K562 (cell line): Measurements from ENCODE around the gene POP7.

Experiments
- CHD2 ChIP-seq: IDR thresholded peaks from 2 replicates; pipeline ENCODE4 v1.6.1; 2011; ENCODE audit warnings: low read depth, low read length
- POLR2A ChIP-seq: fragments of 450-650 bp; conservative IDR thresholded peaks from 2 replicates; pipeline ENCODE4 v1.6.1; 2016
- ZEB2 ChIP-seq: fragments of 450-650 bp; IDR thresholded peaks from 2 replicates; pipeline ENCODE4 v1.6.1; 2016
- TF ChIP-seq, protein P1 (sequence below): sonication (generic); formaldehyde crosslinking; IDR thresholded peaks from 2 replicates; pipeline ENCODE4 v1.8.0; 2022; ENCODE audit warnings: missing genetic modification reagents, mild to moderate bottlenecking, moderate library complexity, borderline replicate concordance
- TF ChIP-seq, protein P2 (sequence below): fragments of 200-800 bp; sonication (Bioruptor generic); IDR thresholded peaks from 2 replicates; pipeline ENCODE4 v1.6.1; 2017; ENCODE audit warnings: missing genetic modification characterization, missing compliant biosample characterization
- TF ChIP-seq, protein P3 (sequence below), 3 experiments: IDR thresholded peaks in 2 of 3; conservative IDR thresholded peaks in 1 of 3; 2 replicates each; pipeline ENCODE4 v1.5.1; 2011 to 2012; ENCODE audit warnings: low read length in 3 of 3, mild to moderate bottlenecking in 3 of 3, control low read depth in 2 of 3, improper control_type of control experiment in 1 of 3, inconsistent platforms in 1 of 3, low read depth in 1 of 3, mixed read lengths in 1 of 3, moderate library complexity in 1 of 3; ENCODE audit not compliant: insufficient read depth in 2 of 3

DNA sequence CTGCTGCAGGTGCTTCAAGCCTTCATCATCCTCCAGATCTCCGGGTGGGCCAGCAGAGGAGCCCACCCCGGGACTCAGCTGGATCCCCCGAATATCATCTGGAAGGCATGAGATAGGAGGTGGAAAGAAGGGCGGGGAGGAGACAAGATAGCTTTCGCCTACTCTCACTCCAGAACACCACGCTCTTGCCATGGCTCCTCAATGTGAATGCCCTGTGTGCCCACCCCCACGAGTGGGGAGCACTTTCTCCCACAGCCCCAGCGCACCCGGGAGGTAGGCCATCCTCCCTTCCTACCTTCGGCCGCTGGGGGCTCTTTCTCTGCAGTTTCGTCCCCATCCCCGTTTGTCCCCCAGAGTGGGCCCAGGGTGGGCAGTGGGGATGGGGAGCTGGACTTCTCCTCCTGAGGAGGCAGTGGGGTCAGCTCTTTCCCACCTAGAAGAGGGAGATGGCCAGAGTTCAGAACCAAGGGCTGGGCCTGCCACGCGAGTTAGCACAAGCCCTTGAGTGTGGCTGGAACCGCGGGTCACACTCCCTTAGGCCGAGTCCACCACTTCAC is 20.8 kb upstream of the POP7 start:
- TF ChIP-seq, protein P1, sequence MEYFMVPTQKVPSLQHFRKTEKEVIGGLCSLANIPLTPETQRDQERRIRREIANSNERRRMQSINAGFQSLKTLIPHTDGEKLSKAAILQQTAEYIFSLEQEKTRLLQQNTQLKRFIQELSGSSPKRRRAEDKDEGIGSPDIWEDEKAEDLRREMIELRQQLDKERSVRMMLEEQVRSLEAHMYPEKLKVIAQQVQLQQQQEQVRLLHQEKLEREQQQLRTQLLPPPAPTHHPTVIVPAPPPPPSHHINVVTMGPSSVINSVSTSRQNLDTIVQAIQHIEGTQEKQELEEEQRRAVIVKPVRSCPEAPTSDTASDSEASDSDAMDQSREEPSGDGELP (CRISPR knock-in tag): no peak
- TF ChIP-seq, protein P2, sequence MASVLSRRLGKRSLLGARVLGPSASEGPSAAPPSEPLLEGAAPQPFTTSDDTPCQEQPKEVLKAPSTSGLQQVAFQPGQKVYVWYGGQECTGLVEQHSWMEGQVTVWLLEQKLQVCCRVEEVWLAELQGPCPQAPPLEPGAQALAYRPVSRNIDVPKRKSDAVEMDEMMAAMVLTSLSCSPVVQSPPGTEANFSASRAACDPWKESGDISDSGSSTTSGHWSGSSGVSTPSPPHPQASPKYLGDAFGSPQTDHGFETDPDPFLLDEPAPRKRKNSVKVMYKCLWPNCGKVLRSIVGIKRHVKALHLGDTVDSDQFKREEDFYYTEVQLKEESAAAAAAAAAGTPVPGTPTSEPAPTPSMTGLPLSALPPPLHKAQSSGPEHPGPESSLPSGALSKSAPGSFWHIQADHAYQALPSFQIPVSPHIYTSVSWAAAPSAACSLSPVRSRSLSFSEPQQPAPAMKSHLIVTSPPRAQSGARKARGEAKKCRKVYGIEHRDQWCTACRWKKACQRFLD: no peak
- no peak for TF ChIP-seq CHD2
- no peak for TF ChIP-seq POLR2A
- no peak for TF ChIP-seq ZEB2
- TF ChIP-seq, protein P3, sequence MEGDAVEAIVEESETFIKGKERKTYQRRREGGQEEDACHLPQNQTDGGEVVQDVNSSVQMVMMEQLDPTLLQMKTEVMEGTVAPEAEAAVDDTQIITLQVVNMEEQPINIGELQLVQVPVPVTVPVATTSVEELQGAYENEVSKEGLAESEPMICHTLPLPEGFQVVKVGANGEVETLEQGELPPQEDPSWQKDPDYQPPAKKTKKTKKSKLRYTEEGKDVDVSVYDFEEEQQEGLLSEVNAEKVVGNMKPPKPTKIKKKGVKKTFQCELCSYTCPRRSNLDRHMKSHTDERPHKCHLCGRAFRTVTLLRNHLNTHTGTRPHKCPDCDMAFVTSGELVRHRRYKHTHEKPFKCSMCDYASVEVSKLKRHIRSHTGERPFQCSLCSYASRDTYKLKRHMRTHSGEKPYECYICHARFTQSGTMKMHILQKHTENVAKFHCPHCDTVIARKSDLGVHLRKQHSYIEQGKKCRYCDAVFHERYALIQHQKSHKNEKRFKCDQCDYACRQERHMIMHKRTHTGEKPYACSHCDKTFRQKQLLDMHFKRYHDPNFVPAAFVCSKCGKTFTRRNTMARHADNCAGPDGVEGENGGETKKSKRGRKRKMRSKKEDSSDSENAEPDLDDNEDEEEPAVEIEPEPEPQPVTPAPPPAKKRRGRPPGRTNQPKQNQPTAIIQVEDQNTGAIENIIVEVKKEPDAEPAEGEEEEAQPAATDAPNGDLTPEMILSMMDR (IDR thresholded peaks at IDR 0.05 in 2 of 3, conservative IDR thresholded peaks at IDR 0.05 in 1 of 3; ENCODE audit: insufficient read depth in 2 of 3, low read depth in 1 of 3, low read length in 3 of 3): no peak
